ENCODE results near the gene TMEM229B.

TMEM229B gene

GRCh38 chr14:67464377-67464776, 24.1 kb downstream of the TMEM229B start:
- peaks cover 50 to 61% of the 10 kb centered on the region in 2 experiments for H3K27me3 ChIP-seq (ENCODE audit: control insufficient read depth in 1 of 2, insufficient read depth in 1 of 2, low read length in 2 of 2)
- WGBS: 63% methylated on average over 6 of the region's 6 CpGs

GRCh38 chr14:67463900-67464299, 24.6 kb downstream of the TMEM229B start:
- no peak overlapping the region for H2AFZ ChIP-seq (ENCODE audit: low read depth, low read length)
- no peak overlapping the region for H3K23ac ChIP-seq (ENCODE audit: low read length in 2 of 2)
- no peak overlapping the region for H3K27ac ChIP-seq (ENCODE audit: low read length, poor library complexity, severe bottlenecking)
- peaks cover 51 to 64% of the 10 kb centered on the region in 2 experiments for H3K27me3 ChIP-seq (ENCODE audit: control insufficient read depth in 1 of 2, insufficient read depth in 1 of 2, low read length in 2 of 2)
- no peaks in the 10 kb centered on the region for H3K9me3 ChIP-seq (ENCODE audit: control insufficient read depth, low read length)
- H2AK5ac ChIP-seq (ENCODE audit: low read length, severe bottlenecking): no peak overlapping the region
- no peak overlapping the region for H3K9ac ChIP-seq (ENCODE audit: low read length)
- H3K4ac ChIP-seq (ENCODE audit: low read depth in 1 of 2, low read length in 2 of 2): no peak overlapping the region
- WGBS: 100% methylated on average over 3 of the region's 3 CpGs
- no peak overlapping the region for H2BK120ac ChIP-seq (ENCODE audit: low read depth, low read length)
- no peak overlapping the region for H3K4me3 ChIP-seq (ENCODE audit: insufficient read depth in 1 of 2, low read depth in 1 of 2, low read length in 2 of 2)
- H4K91ac ChIP-seq (ENCODE audit: low read length): no peak overlapping the region
- H2BK12ac ChIP-seq (ENCODE audit: low read length in 2 of 2): no peak overlapping the region
- no peak overlapping the region for H3K14ac ChIP-seq (ENCODE audit: low read length in 2 of 2)
- no peak overlapping the region for H2BK5ac ChIP-seq (ENCODE audit: low read depth, low read length, poor library complexity, severe bottlenecking)
- H3K18ac ChIP-seq (ENCODE audit: low read depth in 1 of 2, low read length in 2 of 2): no peak overlapping the region
- H3K4me1 ChIP-seq (ENCODE audit: control insufficient read depth, insufficient read depth, low read depth, low read length): peaks cover 3% of the 10 kb centered on the region
- no peaks in the 10 kb centered on the region for H3K79me1 ChIP-seq (replicated peaks; ENCODE audit: low read length, poor library complexity, severe bottlenecking)
- no peak overlapping the region for H2BK15ac ChIP-seq (ENCODE audit: low read depth, poor library complexity, severe bottlenecking)
- no peaks in the 10 kb centered on the region for H3K36me3 ChIP-seq (ENCODE audit: control insufficient read depth in 1 of 2, insufficient read depth in 2 of 2, low read depth in 1 of 2, low read length in 2 of 2)
- H4K8ac ChIP-seq (ENCODE audit: low read length): no peak overlapping the region
- H3K4me2 ChIP-seq (ENCODE audit: low read length, poor library complexity, severe bottlenecking): no peak overlapping the region
- DNase-seq: no peak

More at GRCh38 chr14:67464377-67464776, 24.1 kb downstream of the TMEM229B start:
- Histone ChIP-seq H2BK5ac (ENCODE audit: low read depth, low read length, poor library complexity, severe bottlenecking) (no peak overlapping the region), H3K4me2 (ENCODE audit: low read length, poor library complexity, severe bottlenecking) (no peak overlapping the region), H3K36me3 (ENCODE audit: control insufficient read depth in 1 of 2, insufficient read depth in 2 of 2, low read depth in 1 of 2, low read length in 2 of 2) (no peaks in the 10 kb centered on the region), H3K9me3 (ENCODE audit: control insufficient read depth, low read length) (no peaks in the 10 kb centered on the region), H2BK15ac (ENCODE audit: low read depth, poor library complexity, severe bottlenecking) (no peak overlapping the region), H2BK120ac (ENCODE audit: low read depth, low read length) (no peak overlapping the region), H2AFZ (ENCODE audit: low read depth, low read length) (no peak overlapping the region), H3K14ac (ENCODE audit: low read length in 2 of 2) (no peak overlapping the region), H4K8ac (ENCODE audit: low read length) (no peak overlapping the region), H3K4me1 (ENCODE audit: control insufficient read depth, insufficient read depth, low read depth, low read length) (peaks cover 3% of the 10 kb centered on the region), H4K91ac (ENCODE audit: low read length) (no peak overlapping the region), H3K18ac (ENCODE audit: low read depth in 1 of 2, low read length in 2 of 2) (no peak overlapping the region), H3K79me1 (replicated peaks; ENCODE audit: low read length, poor library complexity, severe bottlenecking) (no peaks in the 10 kb centered on the region), H3K27ac (ENCODE audit: low read length, poor library complexity, severe bottlenecking) (no peak overlapping the region), H3K23ac (ENCODE audit: low read length in 2 of 2) (no peak overlapping the region), H3K4ac (ENCODE audit: low read depth in 1 of 2, low read length in 2 of 2) (no peak overlapping the region), H2BK12ac (ENCODE audit: low read length in 2 of 2) (no peak overlapping the region), H2AK5ac (ENCODE audit: low read length, severe bottlenecking) (no peak overlapping the region), H3K4me3 (ENCODE audit: insufficient read depth in 1 of 2, low read depth in 1 of 2, low read length in 2 of 2) (no peak overlapping the region), H3K9ac (ENCODE audit: low read length) (no peak overlapping the region)
- no peak for DNase-seq

GRCh38 chr14:67461996-67462395, 26.5 kb downstream of the TMEM229B start:
- Histone ChIP-seq H3K27me3 (ENCODE audit: control insufficient read depth in 1 of 2, insufficient read depth in 1 of 2, low read length in 2 of 2) (peaks cover 57 to 67% of the 10 kb centered on the region in 2 experiments), H3K36me3 (ENCODE audit: control insufficient read depth in 1 of 2, insufficient read depth in 2 of 2, low read depth in 1 of 2, low read length in 2 of 2) (no peaks in the 10 kb centered on the region), H3K27ac (ENCODE audit: low read length, poor library complexity, severe bottlenecking) (no peak overlapping the region), H2BK120ac (ENCODE audit: low read depth, low read length) (no peak overlapping the region), H3K79me1 (replicated peaks; ENCODE audit: low read length, poor library complexity, severe bottlenecking) (no peaks in the 10 kb centered on the region), H3K4ac (ENCODE audit: low read depth in 1 of 2, low read length in 2 of 2) (no peak overlapping the region), H3K14ac (ENCODE audit: low read length in 2 of 2) (no peak overlapping the region), H2AK5ac (ENCODE audit: low read length, severe bottlenecking) (no peak overlapping the region), H2BK15ac (ENCODE audit: low read depth, poor library complexity, severe bottlenecking) (no peak overlapping the region), H3K23ac (ENCODE audit: low read length in 2 of 2) (no peak overlapping the region), H4K91ac (ENCODE audit: low read length) (no peak overlapping the region), H3K4me1 (ENCODE audit: control insufficient read depth, insufficient read depth, low read depth, low read length) (peaks cover 3% of the 10 kb centered on the region), H3K9ac (ENCODE audit: low read length) (peak overlapping the region; percentile 28), H3K9me3 (ENCODE audit: control insufficient read depth, low read length) (no peaks in the 10 kb centered on the region), H3K4me2 (ENCODE audit: low read length, poor library complexity, severe bottlenecking) (no peak overlapping the region), H3K18ac (ENCODE audit: low read depth in 1 of 2, low read length in 2 of 2) (no peak overlapping the region), H3K4me3 (ENCODE audit: insufficient read depth in 1 of 2, low read depth in 1 of 2, low read length in 2 of 2) (no peak overlapping the region), H2BK12ac (ENCODE audit: low read length in 2 of 2) (no peak overlapping the region), H2BK5ac (ENCODE audit: low read depth, low read length, poor library complexity, severe bottlenecking) (no peak overlapping the region), H2AFZ (ENCODE audit: low read depth, low read length) (no peak overlapping the region), H4K8ac (ENCODE audit: low read length) (no peak overlapping the region)
- no peak for DNase-seq
- 87% methylated on average over 1 of the region's 1 CpG for WGBS

GRCh38 chr14:67461341-67461985, 27.1 kb downstream of the TMEM229B start:
- Histone ChIP-seq H3K23ac (ENCODE audit: low read length in 2 of 2) (no peak overlapping the region), H3K4me2 (ENCODE audit: low read length, poor library complexity, severe bottlenecking) (no peak overlapping the region), H2BK12ac (ENCODE audit: low read length in 2 of 2) (no peak overlapping the region), H4K91ac (ENCODE audit: low read length) (no peak overlapping the region), H2AFZ (ENCODE audit: low read depth, low read length) (no peak overlapping the region), H3K9ac (ENCODE audit: low read length) (peak overlapping the region; percentile 28), H3K27ac (ENCODE audit: low read length, poor library complexity, severe bottlenecking) (no peak overlapping the region), H3K36me3 (ENCODE audit: control insufficient read depth in 1 of 2, insufficient read depth in 2 of 2, low read depth in 1 of 2, low read length in 2 of 2) (no peaks in the 10 kb centered on the region), H3K4me1 (ENCODE audit: control insufficient read depth, insufficient read depth, low read depth, low read length) (peaks cover 3% of the 10 kb centered on the region), H3K14ac (ENCODE audit: low read length in 2 of 2) (no peak overlapping the region), H3K9me3 (ENCODE audit: control insufficient read depth, low read length) (no peaks in the 10 kb centered on the region), H2AK5ac (ENCODE audit: low read length, severe bottlenecking) (no peak overlapping the region), H3K18ac (ENCODE audit: low read depth in 1 of 2, low read length in 2 of 2) (no peak overlapping the region), H2BK15ac (ENCODE audit: low read depth, poor library complexity, severe bottlenecking) (no peak overlapping the region), H4K8ac (ENCODE audit: low read length) (no peak overlapping the region), H2BK5ac (ENCODE audit: low read depth, low read length, poor library complexity, severe bottlenecking) (no peak overlapping the region), H3K4me3 (ENCODE audit: insufficient read depth in 1 of 2, low read depth in 1 of 2, low read length in 2 of 2) (no peak overlapping the region), H3K27me3 (ENCODE audit: control insufficient read depth in 1 of 2, insufficient read depth in 1 of 2, low read length in 2 of 2) (peaks cover 60 to 64% of the 10 kb centered on the region in 2 experiments), H2BK120ac (ENCODE audit: low read depth, low read length) (no peak overlapping the region), H3K79me1 (replicated peaks; ENCODE audit: low read length, poor library complexity, severe bottlenecking) (no peaks in the 10 kb centered on the region), H3K4ac (ENCODE audit: low read depth in 1 of 2, low read length in 2 of 2) (no peak overlapping the region)
- WGBS: 62% methylated on average over 3 of the region's 3 CpGs
- DNase-seq: peak; percentile 66

All from mesenchymal stem cell (in vitro differentiated cells and primary cell).